Pancreas (tissue), 10 donors: ENCODE measurements around the gene F7. TPM values are rescaled to one million over a fixed set of nuclear protein-coding genes. Genes with fewer than 3 reads are reported as not detected.
"Not testable (repeated sequence)": the region's sequence is repeated elsewhere in the genome, so short reads cannot be mapped to it uniquely, and the experiment has no call there.

Experiments used
- ATAC-seq, 4 donors: fragments of 200-7000 bp; cut with Tn5 transposase; one replicate each; pipeline versions ENCODE4 v1.8.0 to v1.9.1; 2020; ENCODE audit warnings: mild to moderate bottlenecking in 4 of 4, moderate library complexity in 4 of 4
- DNase-seq, 6 donors: peaks; one replicate each; pipeline ENCODE4 v3.0.0-alpha.2; 2020
- FAIRE-seq: peaks from 2 replicates; lab custom pipeline; 2012; peaks lifted over from hg19 to GRCh38; lab: Jason Lieb, UNC
- H3K27ac ChIP-seq, 4 donors: fragments of 200-600 bp; sonication (generic); 1 replicate in 3 of 4; 2 replicates in 1 of 4; pipeline versions ENCODE4 v1.5.0 to v1.8.0; 2020
- H3K27me3 ChIP-seq, 4 donors: fragments of 200-600 bp; one replicate each; pipeline ENCODE4 v1.8.0; 2021
- H3K36me3 ChIP-seq, 3 donors: fragments of 200-600 bp; sonication (generic) in 1 of 3; one replicate each; pipeline versions ENCODE4 v1.5.0 to v1.8.0; 2020 to 2021
- H3K4me1 ChIP-seq, 3 donors: fragments of 200-600 bp; one replicate each; pipeline ENCODE4 v1.8.0; 2021
- H3K4me3 ChIP-seq, 4 donors: fragments of 200-600 bp; sonication (generic) in 2 of 4; one replicate each; pipeline versions ENCODE4 v1.5.0 to v1.8.0; 2020 to 2021
- H3K9me3 ChIP-seq, 4 donors: fragments of 200-600 bp; one replicate each; pipeline ENCODE4 v1.8.0; 2021
- CTCF ChIP-seq, 4 donors: fragments of 200-600 bp; sonication (generic) in 3 of 4; IDR thresholded peaks; one replicate each; pipeline versions ENCODE4 v1.5.0 to v1.8.0; 2021; ENCODE audit warnings: antibody characterized with exemption in 4 of 4
- WGBS, 2 donors: extraction: QIAGEN DNeasy Blood & Tissue Kit; methylation state at CpG; one replicate each; pipeline ENCODE4 v1.1.7; 2013; 5-methylcytosine and 5-hydroxymethylcytosine counted together
- intact Hi-C, 3 donors: fragments of 100-400 bp; cut with DNase I; formaldehyde crosslinking; loops; one replicate each; pipeline versions ENCODE4 v1.11.1 to v1.14.2; 2022
- polyA plus RNA-seq, 2 donors: library from polyadenylated mRNA; stranded (reverse); fragments of 200-250 nt; gene quantifications; one replicate each; pipeline ENCODE4 v1.2.3, GENCODE V29; 2013
- total RNA-seq, 6 donors: library from RNA; stranded (reverse); fragmentation: NEBNext Ultra II Directional in 4 of 6; extraction: Animal tissue kit (Norgen Biotek cat#: 25700) in 4 of 6; gene quantifications; one replicate each; pipeline versions ENCODE4 v1.2.1 to v1.2.4, GENCODE V29; 2021 to 2023
- donor health status: healthy with polysubstance abuse.
- donor health status: DM: no; HTN: no; CAD: no; lungs with moderate emphysema.
- donor health status: DM: no; HTN: no; CAD: no.
- donor health status: control.
- donor health status: control.
- donor health status: Bipolar disorder and iron deficiency.
- donor health status: DM: yes; HTN: yes; CAD: no.
- donor health status: DM: no; HTN: no; CAD: no.
- donor health status: DM: no; HTN: no; CAD: no.
- donor health status: DM: yes; HTN: yes; CAD: no.

F7 gene
- total and polyA plus RNA-seq, 8 donors, result 0.13 to 0.96 (median 0.23) TPM; not detected in 2

- ATAC-seq (no peak), DNase-seq (peak in 1 of 6 donors; percentile 50)
- 93 to 95% methylated on average over 50 to 52 of the region's 52 CpGs for WGBS, 2 donors
These were observed 8.8 kb upstream of the F7 start for GRCh38 chr13:113096745-113097305.

GRCh38 chr13:113097651-113098050 is 7.9 kb upstream of the F7 start:
- Histone ChIP-seq H3K36me3 (no peaks in the 10 kb centered on the region), H3K4me1 (no peaks in the 10 kb centered on the region), H3K27me3 (no peaks in the 10 kb centered on the region), H3K9me3 (no peaks in the 10 kb centered on the region), H3K4me3 (no peak overlapping the region), H3K27ac (no peak overlapping the region)
- DNase-seq (no peak), FAIRE-seq (no peak), ATAC-seq (no peak)
- TF ChIP-seq CTCF (IDR thresholded peaks at IDR 0.05), result no peak
- 94 to 95% methylated on average over 7 of the region's 7 CpGs for WGBS, 2 donors
- intact Hi-C loops, result no loop called here

More at GRCh38 chr13:113096745-113097305, 8.8 kb upstream of the F7 start:
- H3K4me1 ChIP-seq, result no peaks in the 10 kb centered on the region
- no peaks in the 10 kb centered on the region for H3K36me3 ChIP-seq
- H3K27ac ChIP-seq, result no peak overlapping the region
- no peaks in the 10 kb centered on the region for H3K9me3 ChIP-seq
- H3K27me3 ChIP-seq, result no peaks in the 10 kb centered on the region
- H3K4me3 ChIP-seq, result no peak overlapping the region
- intact Hi-C loops, result no loop called here
- no peak for FAIRE-seq
- no peak for TF ChIP-seq CTCF (IDR thresholded peaks at IDR 0.05)

- WGBS, 2 donors, result 85 to 87% methylated on average over 30 of the region's 30 CpGs
These were observed 7.3 kb upstream of the F7 start for GRCh38 chr13:113098162-113098732.

GRCh38 chr13:113099142-113099541 is 6.4 kb upstream of the F7 start:
- Histone ChIP-seq H3K4me1 (no peaks in the 10 kb centered on the region), H3K4me3 (no peak overlapping the region), H3K27me3 (no peaks in the 10 kb centered on the region), H3K27ac (no peak overlapping the region), H3K9me3 (no peaks in the 10 kb centered on the region), H3K36me3 (no peaks in the 10 kb centered on the region)
- DNase-seq, result no peak
- no peak for ATAC-seq
- WGBS, 2 donors, result 84 to 88% methylated on average over 11 of the region's 11 CpGs
- TF ChIP-seq CTCF (IDR thresholded peaks at IDR 0.05), result no peak
- FAIRE-seq, result no peak
- intact Hi-C loops, result no loop called here

More at GRCh38 chr13:113098162-113098732, 7.3 kb upstream of the F7 start:
- H3K36me3 ChIP-seq, result no peaks in the 10 kb centered on the region
- H3K27me3 ChIP-seq, result no peaks in the 10 kb centered on the region
- peak in 1 of 4 donors; percentile 6 for ATAC-seq
- intact Hi-C loops, result no loop called here
- no peak overlapping the region for H3K27ac ChIP-seq
- no peaks in the 10 kb centered on the region for H3K9me3 ChIP-seq
- FAIRE-seq, result no peak
- H3K4me1 ChIP-seq, result no peaks in the 10 kb centered on the region
- no peak for TF ChIP-seq CTCF (IDR thresholded peaks at IDR 0.05)
- DNase-seq, result no peak
- no peak overlapping the region for H3K4me3 ChIP-seq

- ATAC-seq (peak in 3 of 4 donors; percentile 10 to 32 (median 12)), DNase-seq (peak in 1 of 6 donors; percentile 29)
- H3K4me3 ChIP-seq, FAIRE-seq, H3K9me3 ChIP-seq, H3K4me1 ChIP-seq, H3K27me3 ChIP-seq, H3K36me3 ChIP-seq, intact Hi-C loops, H3K27ac ChIP-seq: not testable (repeated sequence)
- WGBS, 2 donors, result 57 to 62% methylated on average over 9 to 10 of the region's 10 CpGs
These were observed 3.3 kb upstream of the F7 start for GRCh38 chr13:113102302-113102701.
